Calu3 (cell line): ENCODE results near the gene TIMM22. TPM values are rescaled to one million over a fixed set of nuclear protein-coding genes. Genes with fewer than 3 reads are reported as not detected.

Source experiments
- BruUV-seq: library from RNA; stranded (reverse); fragments of 400-500 nt; replicated peaks from 2 replicates; lab custom pipeline; 2021; lab: Mats Ljungman, UMichigan
- CTCF ChIA-PET: fragments of 300-600 bp; sonication (Branson Sonifier 250); formaldehyde crosslinking; loops from one replicate; lab custom pipeline; 2022; ENCODE audit warnings: antibody characterized with exemption; lab: Charles Lee
- DNase-seq: peaks from one replicate; pipeline ENCODE4 v3.0.0; 2022
- H3K27ac Mint-ChIP-seq: one replicate; pipeline ENCODE4 v1.8.0; 2022; ENCODE audit warnings: mixed read lengths; ENCODE audit not compliant: unreplicated experiment
- H3K27me3 Mint-ChIP-seq: one replicate; pipeline ENCODE4 v1.8.0; 2022; ENCODE audit warnings: mixed read lengths; ENCODE audit not compliant: unreplicated experiment
- H3K36me3 Mint-ChIP-seq: one replicate; pipeline ENCODE4 v1.8.0; 2022; ENCODE audit warnings: mild to moderate bottlenecking, moderate library complexity, mixed read lengths; ENCODE audit not compliant: insufficient read depth, unreplicated experiment
- H3K4me1 Mint-ChIP-seq: one replicate; pipeline ENCODE4 v1.8.0; 2022; ENCODE audit warnings: mild to moderate bottlenecking, low read depth, mixed read lengths; ENCODE audit not compliant: unreplicated experiment
- H3K4me3 Mint-ChIP-seq: one replicate; pipeline ENCODE4 v1.8.0; 2022; ENCODE audit warnings: mild to moderate bottlenecking, low read depth, moderate library complexity, mixed read lengths; ENCODE audit not compliant: unreplicated experiment
- H3K9me3 Mint-ChIP-seq: one replicate; pipeline ENCODE4 v1.8.0; 2022; ENCODE audit warnings: low read depth, mixed read lengths; ENCODE audit not compliant: unreplicated experiment
- CTCF ChIP-seq: fragments of 200-600 bp; IDR thresholded peaks from one replicate; pipeline ENCODE4 v1.8.0; 2022; ENCODE audit warnings: antibody characterized with exemption; ENCODE audit not compliant: unreplicated experiment
- intact Hi-C: fragments of 100-400 bp; cut with micrococcal nuclease; formaldehyde crosslinking; loops from one replicate; pipeline ENCODE4 v1.10.0; 2022; ENCODE audit not compliant: unreplicated experiment
- microRNA-seq: library from miRNA; unstranded; fragments of <30 nt; microRNA quantifications from one replicate; pipeline ENCODE4 v1.2.0, GENCODE V29; 2022
- total RNA-seq: library from RNA; stranded (reverse); gene quantifications from 2 replicates; pipeline ENCODE4 v1.2.3, GENCODE V29; 2022

The TIMM22 gene
- total RNA-seq, 1 experiment from 2014 or later = 7.2 TPM

GRCh38 chr17:1049446-1050225, 52.7 kb downstream of the TIMM22 start:
- Mint-ChIP-seq H3K27ac (no peak overlapping the region), H3K36me3 (peaks cover 17% of the 10 kb centered on the region), H3K4me1 (no peaks in the 10 kb centered on the region), H3K4me3 (no peak overlapping the region), H3K9me3 (no peaks in the 10 kb centered on the region), H3K27me3 (no peaks in the 10 kb centered on the region)
- BruUV-seq = no TSS peak
- DNase-seq = no peak
- CTCF ChIA-PET = no interaction called here
- intact Hi-C loops = no loop called here
- no peak for TF ChIP-seq CTCF

- CTCF ChIA-PET = no interaction called here
These were observed 53.5 kb downstream of the TIMM22 start for GRCh38 chr17:1050246-1050995.

DNA sequence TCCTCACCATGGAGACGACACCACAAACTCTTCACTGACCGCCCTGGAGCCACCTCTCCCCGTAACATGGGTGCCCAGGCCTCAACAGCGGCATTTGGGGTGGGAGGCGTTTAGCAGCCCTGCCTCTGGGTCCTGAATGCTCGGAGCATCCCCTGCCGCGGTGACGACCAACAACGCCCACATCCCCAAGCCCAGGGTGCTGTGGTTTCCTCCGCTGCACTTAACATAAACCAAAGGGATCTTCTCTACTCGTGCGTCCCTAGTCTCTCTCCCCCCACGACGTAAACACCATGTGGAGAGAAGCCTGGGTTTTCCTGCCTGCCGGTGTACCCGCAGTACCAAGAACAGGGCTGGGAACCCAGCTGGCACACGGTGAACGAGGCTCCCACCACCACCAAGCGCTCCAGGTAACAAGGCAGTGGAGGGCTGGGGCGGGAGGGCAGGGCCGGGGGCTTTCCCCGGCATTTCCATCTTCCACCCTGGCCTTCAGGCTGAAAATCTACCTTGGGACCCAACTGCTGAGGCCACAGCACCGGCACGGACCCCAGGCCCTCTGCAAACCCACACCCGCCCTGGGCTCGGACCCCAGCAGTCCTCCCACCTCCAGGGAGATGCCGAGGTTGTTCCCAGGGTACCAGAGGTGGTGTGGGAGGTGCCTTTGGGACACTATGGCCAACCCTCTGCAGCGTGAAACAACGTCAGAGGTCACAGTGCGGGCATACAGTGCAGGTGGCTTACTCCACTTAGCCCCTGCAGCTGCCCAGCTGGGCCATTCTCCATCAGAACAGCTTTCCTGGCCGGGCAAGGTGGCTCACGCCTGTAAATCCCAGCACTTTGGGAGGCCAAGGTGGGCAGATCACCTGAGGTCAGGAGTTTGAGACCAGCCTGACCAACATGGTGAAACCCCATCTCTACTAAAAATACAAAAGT, 54.3 kb downstream of the TIMM22 start:
- H3K4me1 Mint-ChIP-seq = no peaks in the 10 kb centered on the region
- no peak overlapping the region for H3K4me3 Mint-ChIP-seq
- TF ChIP-seq CTCF = no peak
- H3K9me3 Mint-ChIP-seq = no peaks in the 10 kb centered on the region
- no peak overlapping the region for H3K27ac Mint-ChIP-seq
- no peak for DNase-seq
- H3K36me3 Mint-ChIP-seq = peaks cover 12% of the 10 kb centered on the region
- no TSS peak for BruUV-seq
- CTCF ChIA-PET = no interaction called here
- H3K27me3 Mint-ChIP-seq = no peaks in the 10 kb centered on the region
- intact Hi-C loops = no loop called here

More at GRCh38 chr17:1050246-1050995, 53.5 kb downstream of the TIMM22 start:
- Mint-ChIP-seq H3K27ac (no peak overlapping the region), H3K4me1 (no peaks in the 10 kb centered on the region), H3K36me3 (peaks cover 14% of the 10 kb centered on the region), H3K4me3 (no peak overlapping the region), H3K27me3 (no peaks in the 10 kb centered on the region), H3K9me3 (no peaks in the 10 kb centered on the region)
- intact Hi-C loops = no loop called here
- no TSS peak for BruUV-seq
- TF ChIP-seq CTCF = no peak
- no peak for DNase-seq

Small RNA genes lying within 50 kb of the gene (microRNA-seq; reads per million reads assigned to microRNA genes)
- not detected for gene MIR3183

Other genes with a start within 250 kb of the TIMM22 start
- gene GEMIN4, start 244.9 kb upstream of the TIMM22 start, total RNA-seq = 30.6 and 31.0 TPM in 2 replicates
- gene GLOD4, start 214.8 kb upstream of the TIMM22 start, total RNA-seq = 56.9 and 65.7 TPM in 2 replicates
- gene MRM3, start 214.8 kb upstream of the TIMM22 start, total RNA-seq = 15.0 and 15.2 TPM in 2 replicates
- 1.8 and 2.3 TPM in 2 replicates for gene NXN, start 17.4 kb upstream of the TIMM22 start, total RNA-seq
- 76.3 and 92.7 TPM in 2 replicates for gene ABR, start 182.9 kb downstream of the TIMM22 start, total RNA-seq